Stimulated activated naive CD8-positive, alpha-beta T cell treated with anti-CD3 and anti-CD28 coated beads, Interleukin-15, amount 100 ng/mL, for 72 hours (primary cell): Measurements from ENCODE around the gene LRRC8D.

ENCODE experiments used
- ATAC-seq: fragments of 150-1000 bp; cut with Tn5 transposase; 2 replicates; pipeline ENCODE4 v1.10.0; 2021; ENCODE audit warnings: mild to moderate bottlenecking, moderate library complexity
- DNase-seq, 2 donors: peaks; one replicate each; pipeline ENCODE4 v3.0.0; 2021 to 2022
- H3K27ac Mint-ChIP-seq, 2 donors: one replicate each; pipeline ENCODE4 v1.8.0; 2022; ENCODE audit warnings: mild to moderate bottlenecking in 2 of 2, mixed read lengths in 2 of 2, moderate library complexity in 2 of 2
- H3K27me3 Mint-ChIP-seq: one replicate; pipeline ENCODE4 v1.8.0; 2022; ENCODE audit warnings: mixed read lengths
- H3K4me1 Mint-ChIP-seq: one replicate; pipeline ENCODE4 v1.8.0; 2022; ENCODE audit warnings: mild to moderate bottlenecking, mixed read lengths
- H3K4me3 Mint-ChIP-seq, 2 donors: one replicate each; pipeline ENCODE4 v1.8.0; 2022; ENCODE audit warnings: mild to moderate bottlenecking in 2 of 2, mixed read lengths in 2 of 2, moderate library complexity in 1 of 2
- H3K9me3 Mint-ChIP-seq, 2 donors: one replicate each; pipeline ENCODE4 v1.8.0; 2022; ENCODE audit warnings: mixed read lengths in 2 of 2

Gene LRRC8D

DNA sequence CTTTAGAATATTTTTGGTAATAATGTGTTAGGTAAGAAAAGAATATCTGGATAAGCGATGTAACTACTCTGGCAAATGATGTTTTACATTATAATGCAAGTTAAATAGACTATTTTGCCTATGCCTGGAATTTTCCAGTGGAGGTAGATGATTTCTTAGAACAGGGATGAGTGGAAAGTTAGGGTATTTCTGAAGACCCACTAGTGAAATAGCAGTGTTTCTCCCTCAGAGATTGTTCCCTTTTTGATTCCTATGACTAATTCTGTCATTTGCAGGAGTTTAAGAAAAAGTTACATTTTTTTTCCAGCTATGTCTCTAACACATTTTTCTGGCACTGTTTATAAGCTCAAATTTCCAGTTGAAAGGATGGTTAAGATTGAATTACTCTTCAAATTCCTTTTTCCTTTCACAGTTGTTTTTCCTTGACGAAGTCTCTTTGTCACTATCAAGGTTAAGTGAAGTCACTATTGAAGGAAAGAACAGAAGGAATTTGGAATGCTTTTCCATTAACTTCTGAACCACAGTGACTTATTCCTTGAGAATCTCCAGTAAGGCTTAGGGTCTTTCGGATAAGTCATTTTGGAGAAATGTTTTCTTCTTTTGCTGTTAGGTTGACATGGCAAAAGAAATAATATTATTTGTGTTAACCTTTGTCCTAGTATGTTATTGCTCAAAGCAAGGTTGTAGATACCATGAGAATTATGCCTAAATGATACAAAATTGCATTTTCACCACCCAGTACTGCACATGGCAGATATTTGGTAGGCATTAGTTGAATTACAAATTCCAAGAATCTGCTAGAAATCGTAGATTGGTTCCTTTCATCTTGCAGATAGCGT is 131.2 kb downstream of the LRRC8D start:
- Mint-ChIP-seq H3K27me3 (no peaks in the 10 kb centered on the region), H3K4me1 (peaks cover 14% of the 10 kb centered on the region), H3K4me3 (no peak overlapping the region), H3K27ac (no peak overlapping the region), H3K9me3 (no peaks in the 10 kb centered on the region)
- ATAC-seq (no peak), DNase-seq (no peak)

DNA sequence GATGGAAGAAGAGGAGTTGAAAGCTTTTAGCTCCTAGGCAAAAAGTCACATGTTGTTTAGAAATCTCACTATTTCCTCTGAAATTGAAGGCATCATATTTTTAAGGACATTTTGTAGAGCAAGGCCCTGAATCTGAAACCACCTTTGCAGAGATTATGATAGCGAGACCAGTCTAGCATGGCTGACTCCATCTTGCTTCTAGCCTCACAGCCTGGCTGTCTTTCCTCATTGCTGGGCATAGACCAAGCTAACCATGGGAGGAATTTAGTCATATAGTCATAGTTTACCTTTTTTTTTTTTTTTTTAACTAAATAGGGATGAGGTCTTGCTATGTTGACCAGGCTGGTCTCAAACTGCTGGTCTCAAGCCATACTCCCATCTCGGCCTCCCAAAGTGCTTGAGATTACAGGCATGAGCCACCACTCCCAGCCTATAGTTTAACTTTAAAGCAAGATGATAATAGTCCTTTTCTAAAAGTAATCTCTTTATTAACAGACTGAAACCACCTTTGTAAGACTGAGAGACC is 131.8 kb downstream of the LRRC8D start:
- H3K27ac Mint-ChIP-seq: no peak overlapping the region
- DNase-seq: no peak
- H3K4me1 Mint-ChIP-seq: peaks cover 19% of the 10 kb centered on the region
- H3K9me3 Mint-ChIP-seq: no peaks in the 10 kb centered on the region
- H3K27me3 Mint-ChIP-seq: no peaks in the 10 kb centered on the region
- ATAC-seq: peak; percentile 41
- no peak overlapping the region for H3K4me3 Mint-ChIP-seq

DNA sequence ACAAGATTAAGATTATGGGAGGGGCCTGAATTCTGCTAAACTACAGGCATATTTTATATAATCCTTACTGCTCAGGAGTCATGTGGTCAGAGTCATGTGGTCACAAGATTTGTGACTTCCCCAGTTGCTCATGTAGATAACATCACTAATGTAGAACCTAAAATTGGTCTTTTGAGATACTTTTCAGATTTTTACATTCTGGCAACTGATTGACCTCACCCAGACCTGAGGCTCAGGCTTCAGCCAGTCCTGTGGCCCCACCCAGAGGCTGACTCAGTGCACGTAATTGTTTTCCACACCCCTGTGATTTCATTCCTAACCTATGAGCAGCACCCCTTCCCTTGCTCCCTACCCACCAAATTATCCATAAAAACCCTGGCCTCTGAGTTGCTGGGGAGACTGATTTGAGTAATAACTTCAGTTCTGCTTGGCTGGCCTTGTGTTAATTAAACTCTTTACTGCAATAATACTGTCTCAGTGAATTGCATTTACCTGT is 132.3 kb downstream of the LRRC8D start:
- H3K27me3 Mint-ChIP-seq: no peaks in the 10 kb centered on the region
- DNase-seq (peak; percentile 13 to 33), ATAC-seq (peak; percentile 79)
- no peak overlapping the region for H3K27ac Mint-ChIP-seq
- H3K9me3 Mint-ChIP-seq: no peaks in the 10 kb centered on the region
- no peak overlapping the region for H3K4me3 Mint-ChIP-seq
- H3K4me1 Mint-ChIP-seq: peaks cover 24% of the 10 kb centered on the region

DNA sequence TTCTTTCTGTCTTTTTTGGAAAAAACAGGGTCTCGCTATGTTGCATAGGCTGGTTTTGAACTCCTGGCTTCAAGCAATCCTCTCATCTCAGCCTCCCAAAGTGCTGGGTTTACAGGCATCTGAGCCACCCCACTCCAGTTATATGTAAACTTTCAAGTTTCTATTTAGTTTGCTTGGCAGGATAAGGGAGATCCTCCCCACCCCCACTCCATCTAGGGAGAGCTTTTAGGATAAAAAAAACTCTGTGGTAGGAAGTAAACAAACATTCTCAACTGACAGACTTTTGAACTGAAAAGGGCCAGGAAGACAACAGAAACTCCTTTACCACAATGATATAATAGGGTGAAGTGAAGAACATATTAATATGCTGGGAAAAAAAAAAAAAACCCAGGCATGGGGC is 133.1 kb downstream of the LRRC8D start:
- H3K27ac Mint-ChIP-seq: no peak overlapping the region

DNA sequence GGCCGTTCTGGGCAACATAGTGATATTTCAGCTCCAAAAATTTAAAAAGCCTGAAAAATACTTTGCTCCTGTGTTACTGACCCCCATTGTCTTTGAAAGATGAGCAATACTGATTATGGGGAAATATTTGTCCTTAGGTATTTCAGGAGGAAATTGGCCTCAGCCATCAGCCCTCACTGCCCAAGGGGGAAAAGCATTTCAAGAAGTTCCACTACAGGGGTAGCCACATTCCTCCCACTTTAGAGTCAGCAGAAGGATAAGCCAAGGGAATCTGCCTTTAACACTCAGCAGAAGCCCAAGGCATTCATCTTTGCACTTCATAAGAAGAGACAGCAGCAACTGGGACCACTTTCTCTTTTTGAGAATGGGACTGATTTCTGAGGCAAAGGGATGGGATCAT is 133.6 kb downstream of the LRRC8D start:
- no peak overlapping the region for H3K4me3 Mint-ChIP-seq
- no peak overlapping the region for H3K27ac Mint-ChIP-seq
- H3K4me1 Mint-ChIP-seq: peaks cover 36% of the 10 kb centered on the region
- ATAC-seq (no peak), DNase-seq (no peak)
- no peaks in the 10 kb centered on the region for H3K27me3 Mint-ChIP-seq
- H3K9me3 Mint-ChIP-seq: no peaks in the 10 kb centered on the region

More for the DNA sequence above, 133.1 kb downstream of the LRRC8D start:
- H3K27me3 Mint-ChIP-seq: no peaks in the 10 kb centered on the region
- no peaks in the 10 kb centered on the region for H3K9me3 Mint-ChIP-seq
- DNase-seq (no peak), ATAC-seq (no peak)
- H3K4me1 Mint-ChIP-seq: peaks cover 31% of the 10 kb centered on the region
- H3K4me3 Mint-ChIP-seq: no peak overlapping the region

DNA sequence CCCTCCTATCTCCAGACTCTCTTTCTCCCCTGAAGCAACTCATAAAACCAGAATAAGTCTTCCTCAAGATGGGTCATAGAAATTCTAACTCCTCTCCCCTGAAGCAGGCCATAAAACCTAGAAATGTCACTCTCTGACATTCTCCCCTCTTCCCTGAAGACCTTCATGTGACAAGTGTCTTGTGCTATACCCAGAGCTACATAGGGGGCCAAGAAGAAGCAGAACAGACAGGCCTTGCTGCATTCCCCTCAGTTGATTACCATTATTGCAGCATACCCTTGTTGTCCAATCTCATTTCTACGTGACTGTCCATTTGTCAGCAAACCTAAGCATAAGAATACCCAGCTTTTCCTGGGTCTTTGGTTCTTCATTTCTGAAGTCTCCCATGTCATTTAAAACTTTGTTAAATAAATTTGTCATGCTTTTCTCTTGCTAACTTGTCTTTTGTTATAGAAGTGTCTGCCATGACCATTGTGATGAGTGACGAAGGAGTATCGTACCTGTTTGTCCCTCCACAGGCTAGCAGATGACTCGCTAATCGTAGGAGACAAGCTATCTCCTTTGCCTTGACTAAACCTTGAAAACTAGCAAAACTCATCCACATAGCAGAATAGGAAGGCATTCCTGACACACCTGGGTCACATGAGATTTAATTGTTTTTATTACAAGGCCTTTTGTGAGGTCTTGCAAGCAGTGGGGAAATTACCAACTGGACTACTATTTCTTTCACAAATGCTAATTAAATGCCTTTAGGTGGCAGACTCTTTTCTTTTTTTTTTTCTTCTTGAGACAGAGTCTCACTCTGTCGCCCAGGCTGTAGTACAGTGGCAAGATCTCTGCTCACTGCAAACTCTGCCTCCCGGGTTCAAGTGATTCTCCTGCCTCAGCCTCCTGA is 134.7 kb downstream of the LRRC8D start:
- Mint-ChIP-seq H3K4me3 (no peak overlapping the region), H3K4me1 (peaks cover 43% of the 10 kb centered on the region), H3K9me3 (no peaks in the 10 kb centered on the region), H3K27ac (no peak overlapping the region), H3K27me3 (no peaks in the 10 kb centered on the region)
- DNase-seq (no peak), ATAC-seq (no peak)

DNA sequence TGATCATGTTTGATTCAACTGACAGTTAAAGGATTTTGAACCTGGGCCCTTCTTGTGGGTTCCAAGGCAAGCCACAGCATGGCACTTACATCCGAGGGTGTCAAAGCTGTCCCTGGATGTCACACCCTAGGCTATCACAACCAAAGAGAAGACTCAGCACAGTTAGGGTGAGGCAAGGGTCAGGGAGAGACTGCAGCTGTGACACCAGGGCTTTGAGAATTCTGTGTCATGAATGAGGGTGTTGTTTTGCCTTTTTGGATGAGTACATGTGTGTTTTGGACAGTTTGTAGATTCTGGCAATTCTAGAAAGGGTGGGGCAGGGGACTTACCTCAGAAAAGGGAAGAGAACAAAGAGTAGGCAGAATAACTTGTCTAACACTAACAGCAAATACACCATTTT is 136.3 kb downstream of the LRRC8D start:
- no peak overlapping the region for H3K27ac Mint-ChIP-seq
- H3K9me3 Mint-ChIP-seq: no peaks in the 10 kb centered on the region
- ATAC-seq (peak; percentile 73), DNase-seq (peak; percentile 5 to 17)
- no peaks in the 10 kb centered on the region for H3K27me3 Mint-ChIP-seq
- H3K4me3 Mint-ChIP-seq: peak overlapping the region; percentile 14 to 49
- H3K4me1 Mint-ChIP-seq: peaks cover 46% of the 10 kb centered on the region

DNA sequence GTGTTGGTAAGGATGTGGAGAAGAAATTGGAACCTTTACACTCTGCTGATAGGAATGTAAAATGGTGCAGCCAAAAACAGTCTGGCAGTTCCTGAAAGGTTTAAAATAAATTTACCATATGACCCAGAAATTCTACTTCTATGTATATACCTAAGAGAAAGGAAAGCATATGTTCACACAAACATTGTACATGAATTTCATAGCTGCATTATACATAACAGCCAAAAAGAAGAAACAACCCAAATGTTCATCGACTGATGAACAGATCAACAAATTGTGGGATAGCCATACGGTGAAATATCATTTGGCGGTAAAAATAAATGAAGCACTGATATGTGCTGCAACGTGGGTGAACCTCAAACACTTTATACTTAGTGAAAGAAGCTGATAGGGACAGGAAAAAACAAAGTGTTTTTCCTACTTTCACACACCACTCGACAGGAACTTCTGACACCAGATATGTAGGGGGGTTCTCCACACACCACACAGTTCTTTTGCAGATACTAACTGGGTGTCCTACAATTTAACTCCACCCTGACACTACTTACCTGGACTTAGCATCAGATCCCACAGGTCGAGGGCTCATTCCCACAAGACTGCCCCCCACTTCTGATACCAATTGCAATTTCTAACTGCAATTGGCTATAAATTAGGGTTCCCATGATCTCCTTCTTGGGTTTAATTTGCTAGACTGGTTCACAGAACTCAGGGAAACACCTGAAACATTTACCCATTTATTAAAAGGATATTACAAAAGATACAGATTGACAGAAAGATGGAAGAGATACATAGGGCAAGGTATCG is 138.2 kb downstream of the LRRC8D start:
- no peaks in the 10 kb centered on the region for H3K27me3 Mint-ChIP-seq
- ATAC-seq: no peak
- H3K27ac Mint-ChIP-seq: no peak overlapping the region
- no peak overlapping the region for H3K4me3 Mint-ChIP-seq
- no peaks in the 10 kb centered on the region for H3K9me3 Mint-ChIP-seq
- peaks cover 41% of the 10 kb centered on the region for H3K4me1 Mint-ChIP-seq
- no peak for DNase-seq

DNA sequence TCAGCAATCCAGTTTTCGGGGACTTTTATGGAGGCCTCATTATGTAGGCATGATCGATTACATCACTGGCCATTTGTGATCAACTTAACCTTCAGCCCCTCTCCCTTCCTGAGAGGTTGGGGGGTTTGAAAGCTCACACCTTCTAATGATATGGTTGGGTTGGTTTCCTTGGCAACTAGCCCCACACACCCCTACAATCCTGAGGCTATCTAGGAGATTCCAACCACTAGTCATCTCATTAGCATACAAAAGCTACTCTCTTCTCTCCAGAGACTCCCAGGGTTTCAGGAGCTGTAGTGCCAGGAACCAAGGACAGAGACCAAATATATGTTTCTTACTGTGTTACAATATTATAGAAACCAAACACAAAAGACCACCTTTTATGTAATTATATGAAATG is 138.9 kb downstream of the LRRC8D start:
- Mint-ChIP-seq H3K9me3 (no peaks in the 10 kb centered on the region), H3K27ac (no peak overlapping the region), H3K4me3 (no peak overlapping the region), H3K4me1 (peaks cover 41% of the 10 kb centered on the region), H3K27me3 (no peaks in the 10 kb centered on the region)
- DNase-seq (no peak), ATAC-seq (no peak)

DNA sequence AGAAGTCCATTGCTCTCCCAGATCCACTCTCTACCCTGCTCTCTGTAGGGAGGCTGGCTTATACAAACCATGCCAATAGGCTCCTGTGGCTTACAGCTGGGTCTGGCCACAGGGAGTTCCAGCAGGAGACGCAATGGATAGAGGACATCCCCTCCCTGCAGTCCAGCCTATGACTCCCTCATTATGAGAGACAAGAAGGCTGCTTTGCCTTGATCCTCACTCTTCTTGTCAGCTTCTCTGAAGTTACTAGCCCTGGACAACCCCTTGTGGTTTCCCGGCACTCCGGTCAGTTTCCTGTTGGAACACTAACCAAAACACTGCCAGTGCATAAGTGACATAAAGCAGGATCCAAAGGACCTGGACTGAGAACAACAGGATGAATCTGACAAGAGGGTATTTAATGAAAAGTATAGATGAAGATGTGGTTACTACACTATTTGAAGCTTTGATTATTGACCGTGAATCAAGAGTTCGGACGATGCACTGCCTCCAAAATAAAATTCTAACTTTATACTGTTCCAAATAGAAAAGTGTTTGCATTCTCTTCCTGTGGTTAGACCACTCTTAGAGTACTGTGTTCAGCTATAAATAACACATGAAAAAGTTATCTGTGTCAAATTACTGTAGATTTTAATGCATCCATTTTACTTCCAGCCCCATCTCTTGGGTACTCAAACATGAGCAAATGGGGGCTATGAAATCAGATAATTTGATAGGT is 141.4 kb downstream of the LRRC8D start:
- no peak for ATAC-seq
- Mint-ChIP-seq H3K27ac (no peak overlapping the region), H3K4me3 (no peak overlapping the region), H3K9me3 (no peaks in the 10 kb centered on the region), H3K27me3 (no peaks in the 10 kb centered on the region), H3K4me1 (peaks cover 42% of the 10 kb centered on the region)
- DNase-seq: no peak

DNA sequence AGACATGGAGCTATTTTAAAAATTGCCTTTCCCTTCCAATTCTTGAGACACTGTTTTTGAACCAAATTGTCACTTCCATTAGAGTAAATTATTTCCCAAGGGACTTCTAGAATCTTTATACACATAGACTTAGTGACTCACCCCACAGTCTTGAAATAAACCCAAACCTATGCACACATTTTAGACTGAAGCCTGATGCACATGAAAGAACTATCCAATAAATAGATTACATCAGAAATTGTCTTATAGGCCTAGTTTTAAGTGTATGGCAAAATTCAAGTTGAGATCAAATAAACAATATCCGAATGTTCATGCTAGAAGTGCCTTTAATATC is 141.9 kb downstream of the LRRC8D start:
- no peak overlapping the region for H3K27ac Mint-ChIP-seq
- H3K9me3 Mint-ChIP-seq: no peaks in the 10 kb centered on the region
- H3K4me1 Mint-ChIP-seq: peaks cover 39% of the 10 kb centered on the region
- ATAC-seq: no peak
- H3K4me3 Mint-ChIP-seq: no peak overlapping the region
- H3K27me3 Mint-ChIP-seq: no peaks in the 10 kb centered on the region
- no peak for DNase-seq

DNA sequence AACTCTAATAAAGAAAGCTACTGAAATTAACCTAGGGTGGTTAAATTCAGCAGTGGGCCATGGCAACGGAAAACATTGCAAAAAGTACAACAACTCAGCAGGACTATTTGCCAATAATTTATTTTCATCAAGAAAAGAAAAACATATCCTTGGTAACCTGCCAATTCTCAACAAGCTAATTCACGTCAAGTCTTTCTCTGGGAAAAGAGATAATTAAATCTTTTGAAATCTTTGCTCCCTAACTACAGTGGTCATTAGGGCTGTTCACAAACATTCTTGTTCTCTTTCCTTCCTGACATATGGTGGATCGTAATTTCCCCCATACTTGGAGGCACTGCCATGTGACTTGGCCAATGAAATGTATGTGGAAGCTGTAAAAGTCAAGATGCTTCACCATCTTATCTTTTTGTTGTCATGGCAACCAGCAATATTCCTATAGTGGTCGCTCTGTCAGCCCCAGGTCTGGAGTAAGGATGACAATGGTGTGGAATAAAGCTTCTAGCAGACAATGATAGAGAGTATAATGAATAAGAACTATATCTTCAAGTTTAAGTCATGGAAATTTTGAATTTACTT is 144.4 kb downstream of the LRRC8D start:
- no peaks in the 10 kb centered on the region for H3K27me3 Mint-ChIP-seq
- H3K4me3 Mint-ChIP-seq: no peak overlapping the region
- H3K9me3 Mint-ChIP-seq: no peaks in the 10 kb centered on the region
- H3K27ac Mint-ChIP-seq: no peak overlapping the region
- no peak for DNase-seq
- no peak for ATAC-seq
- H3K4me1 Mint-ChIP-seq: peaks cover 16% of the 10 kb centered on the region

DNA sequence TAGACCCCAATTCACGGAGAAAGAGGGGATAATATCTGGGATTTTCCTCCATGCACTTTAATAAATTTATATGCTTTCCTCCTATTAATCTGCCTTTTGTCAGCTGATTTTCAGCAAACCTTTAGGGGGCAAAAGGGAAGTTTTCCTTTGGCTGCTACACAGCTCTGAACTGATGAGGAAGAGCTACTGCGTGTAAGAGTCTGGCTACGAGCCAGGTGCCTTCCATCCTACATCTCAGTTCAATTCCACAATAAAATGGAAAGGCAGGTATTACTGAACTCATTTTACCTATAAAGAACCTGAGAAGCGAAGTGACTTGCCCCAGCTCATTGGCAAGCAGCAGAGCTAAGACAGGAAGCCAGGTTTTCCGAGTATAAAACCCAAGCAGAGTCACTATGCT is 145.8 kb downstream of the LRRC8D start:
- ATAC-seq: no peak

DNA sequence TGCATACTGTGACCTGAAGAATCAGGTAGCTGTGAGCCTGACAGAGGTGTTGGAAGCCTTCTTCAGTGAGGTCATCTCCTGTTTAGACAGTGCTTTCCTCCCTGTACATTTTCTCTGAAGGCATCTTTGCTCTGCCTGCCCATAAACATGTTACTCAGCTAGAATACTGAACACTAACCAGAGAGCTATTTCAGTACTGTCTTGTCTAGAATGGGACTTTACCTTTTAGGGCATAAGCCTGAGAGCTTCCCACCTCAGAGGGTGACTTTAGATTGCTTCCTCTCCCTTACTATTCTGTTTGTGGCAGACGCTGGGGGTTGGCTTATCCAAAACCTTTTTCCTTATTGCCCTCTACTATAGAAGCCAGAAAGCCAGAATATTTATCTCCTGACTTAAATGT is 150.8 kb downstream of the LRRC8D start:
- ATAC-seq (peak; percentile 42), DNase-seq (no peak)
- no peaks in the 10 kb centered on the region for H3K9me3 Mint-ChIP-seq
- H3K4me1 Mint-ChIP-seq: peaks cover 7% of the 10 kb centered on the region
- no peaks in the 10 kb centered on the region for H3K27me3 Mint-ChIP-seq
- H3K27ac Mint-ChIP-seq: no peak overlapping the region
- no peak overlapping the region for H3K4me3 Mint-ChIP-seq

More for the DNA sequence above, 145.8 kb downstream of the LRRC8D start:
- no peak overlapping the region for H3K4me3 Mint-ChIP-seq
- no peaks in the 10 kb centered on the region for H3K27me3 Mint-ChIP-seq
- H3K9me3 Mint-ChIP-seq: no peaks in the 10 kb centered on the region
- peak overlapping the region in 1 of 2 donors; percentile 42 for H3K27ac Mint-ChIP-seq
- peaks cover 16% of the 10 kb centered on the region for H3K4me1 Mint-ChIP-seq
- no peak for DNase-seq
